ENCODE measurements around the gene ALDH1A1.

DNA sequence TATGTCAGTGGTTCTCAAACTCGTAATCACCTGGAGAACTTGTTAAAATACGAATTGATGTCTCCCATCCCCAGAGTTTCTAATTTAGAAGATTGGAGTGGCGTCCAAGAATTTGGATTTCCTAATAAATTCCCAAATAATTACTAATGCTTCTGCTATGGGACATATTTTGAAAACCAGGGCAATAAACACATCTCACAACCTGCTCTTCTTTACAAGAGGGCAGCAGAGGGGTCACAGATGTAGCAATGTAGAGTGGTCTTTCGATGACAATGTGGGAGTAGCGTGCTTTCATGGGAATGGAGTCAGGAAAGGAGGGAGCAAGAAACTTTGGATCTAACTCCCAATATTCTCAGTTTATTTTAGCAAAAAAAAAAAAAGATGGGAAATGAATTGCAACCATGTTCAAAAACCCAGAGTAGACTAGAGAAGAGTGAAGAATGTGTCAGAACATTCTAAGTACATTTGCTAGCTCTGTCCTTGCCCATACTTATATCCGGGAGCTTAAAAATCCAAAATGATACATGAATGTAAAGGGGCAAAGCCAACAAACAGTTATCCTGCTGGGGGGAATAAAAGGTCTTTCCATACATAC, 33.8 kb upstream of the ALDH1A1 start:
- TF ChIP-seq, protein P1, sequence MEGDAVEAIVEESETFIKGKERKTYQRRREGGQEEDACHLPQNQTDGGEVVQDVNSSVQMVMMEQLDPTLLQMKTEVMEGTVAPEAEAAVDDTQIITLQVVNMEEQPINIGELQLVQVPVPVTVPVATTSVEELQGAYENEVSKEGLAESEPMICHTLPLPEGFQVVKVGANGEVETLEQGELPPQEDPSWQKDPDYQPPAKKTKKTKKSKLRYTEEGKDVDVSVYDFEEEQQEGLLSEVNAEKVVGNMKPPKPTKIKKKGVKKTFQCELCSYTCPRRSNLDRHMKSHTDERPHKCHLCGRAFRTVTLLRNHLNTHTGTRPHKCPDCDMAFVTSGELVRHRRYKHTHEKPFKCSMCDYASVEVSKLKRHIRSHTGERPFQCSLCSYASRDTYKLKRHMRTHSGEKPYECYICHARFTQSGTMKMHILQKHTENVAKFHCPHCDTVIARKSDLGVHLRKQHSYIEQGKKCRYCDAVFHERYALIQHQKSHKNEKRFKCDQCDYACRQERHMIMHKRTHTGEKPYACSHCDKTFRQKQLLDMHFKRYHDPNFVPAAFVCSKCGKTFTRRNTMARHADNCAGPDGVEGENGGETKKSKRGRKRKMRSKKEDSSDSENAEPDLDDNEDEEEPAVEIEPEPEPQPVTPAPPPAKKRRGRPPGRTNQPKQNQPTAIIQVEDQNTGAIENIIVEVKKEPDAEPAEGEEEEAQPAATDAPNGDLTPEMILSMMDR (conservative IDR thresholded peaks at IDR 0.05 in 1 of 2, IDR thresholded peaks at IDR 0.05 in 1 of 2; ENCODE audit: extremely low read depth in 1 of 2, insufficient read depth in 1 of 2, low read depth in 1 of 2, low read length in 2 of 2): no peak
- TF ChIP-seq EZH2 (IDR thresholded peaks at IDR 0.05; ENCODE audit: borderline replicate concordance, low read length): no peak
